ENCODE data around the gene NDUFA5. TPM values are rescaled to one million over a fixed set of nuclear protein-coding genes. Genes with fewer than 3 reads are reported as not detected.

Gene NDUFA5
- total and polyA plus RNA-seq, 8 donors = 55.2 to 158 (median 132) TPM

- Histone ChIP-seq H3K4me3 (no peak overlapping the region), H3K4me1 (no peaks in the 10 kb centered on the region), H3K36me3 (no peaks in the 10 kb centered on the region), H3K27me3 (no peaks in the 10 kb centered on the region), H3K9me3 (no peaks in the 10 kb centered on the region), H3K27ac (no peak overlapping the region)
- intact Hi-C loops (cut with DNase I) = no loop called here
- ATAC-seq (no peak), DNase-seq (no peak)
- TF ChIP-seq CTCF (IDR thresholded peaks at IDR 0.05) = no peak
These were observed 16.4 kb upstream of the NDUFA5 start for GRCh38 chr7:123573896-123574467.

GRCh38 chr7:123573341-123573740 lies 15.7 kb upstream of the NDUFA5 start:
- Histone ChIP-seq H3K36me3 (no peaks in the 10 kb centered on the region), H3K27ac (no peak overlapping the region), H3K27me3 (no peaks in the 10 kb centered on the region), H3K4me1 (no peaks in the 10 kb centered on the region), H3K9me3 (no peaks in the 10 kb centered on the region), H3K4me3 (no peak overlapping the region)
- ATAC-seq (no peak), DNase-seq (no peak)
- intact Hi-C loops (cut with DNase I) = no loop called here
- TF ChIP-seq CTCF (IDR thresholded peaks at IDR 0.05) = no peak

GRCh38 chr7:123571684-123572083 lies 14.1 kb upstream of the NDUFA5 start:
- Histone ChIP-seq H3K4me1 (no peaks in the 10 kb centered on the region), H3K27me3 (no peaks in the 10 kb centered on the region), H3K36me3 (no peaks in the 10 kb centered on the region), H3K27ac (no peak overlapping the region), H3K9me3 (no peaks in the 10 kb centered on the region), H3K4me3 (no peak overlapping the region)
- ATAC-seq = no peak
- no peak for DNase-seq
- no peak for TF ChIP-seq CTCF (IDR thresholded peaks at IDR 0.05)
- intact Hi-C loops (cut with DNase I) = no loop called here

GRCh38 chr7:123571187-123571586 lies 13.6 kb upstream of the NDUFA5 start:
- DNase-seq = no peak
- H3K27me3 ChIP-seq = no peaks in the 10 kb centered on the region
- no peaks in the 10 kb centered on the region for H3K4me1 ChIP-seq
- H3K4me3 ChIP-seq = no peak overlapping the region
- intact Hi-C loops (cut with DNase I) = no loop called here
- no peak for ATAC-seq
- H3K36me3 ChIP-seq = no peaks in the 10 kb centered on the region
- H3K9me3 ChIP-seq = no peaks in the 10 kb centered on the region
- no peak overlapping the region for H3K27ac ChIP-seq
- no peak for TF ChIP-seq CTCF (IDR thresholded peaks at IDR 0.05)

- TF ChIP-seq CTCF (IDR thresholded peaks at IDR 0.05) = no peak
- intact Hi-C loops (cut with DNase I) = no loop called here
These were observed 13.0 kb upstream of the NDUFA5 start for GRCh38 chr7:123570390-123571182.

More at GRCh38 chr7:123570390-123571182, 13.0 kb upstream of the NDUFA5 start:
- Histone ChIP-seq H3K4me1 (no peaks in the 10 kb centered on the region), H3K27ac (no peak overlapping the region), H3K4me3 (no peak overlapping the region), H3K27me3 (no peaks in the 10 kb centered on the region), H3K9me3 (no peaks in the 10 kb centered on the region), H3K36me3 (no peaks in the 10 kb centered on the region)
- DNase-seq (no peak), ATAC-seq (no peak)

All from left lung (tissue), 10 donors.